K562 treated with DMSO at 1 percent for 12 hours (cell line): Measurements from ENCODE around the gene LYST. TPM values are rescaled to one million over a fixed set of nuclear protein-coding genes. Genes with fewer than 3 reads are reported as not detected.

Source experiments
- total RNA-seq: library from RNA; unstranded; fragments of 300-600 nt; gene quantifications from 2 replicates; pipeline ENCODE4 v1.2.3, GENCODE V29; 2022; ENCODE audit not compliant: insufficient read depth

Gene LYST
- 1.4 and 2.6 TPM in 2 replicates for total RNA-seq

GRCh38 chr1:235866205-235866912 lies at the start of gene LYST:
TSS of gene LYST (minus strand) at chr1:235866906. CDS start at chr1:235830417, 36,489 bp downstream.

GRCh38 chr1:235649368-235650163 lies 217.1 kb downstream of the LYST start, which contains the start of gene GNG4:
TSS of gene GNG4 (minus strand) at chr1:235649784. CDS start at chr1:235583838, 65,946 bp downstream.

Other genes with a start within 250 kb of the LYST start
- gene GNG4, start 217.1 kb downstream of the LYST start, total RNA-seq = not detected in 2 replicates
- gene NID1, start 198.2 kb upstream of the LYST start, total RNA-seq = not detected in 2 replicates